NCI-H774 (cell line): Measurements from ENCODE around the gene TIPIN.
A peak's percentile ranks its signal among the peaks of the same experiment; 100 is the strongest.
"Not testable (repeated sequence)": the region's sequence is repeated elsewhere in the genome, so short reads cannot be mapped to it uniquely, and the experiment has no call there.

Experiments used
- DNase-seq: peaks from one replicate; lab custom pipeline; 2025; lab: John Stamatoyannopoulos, UW

The TIPIN gene

GRCh38 chr15:66356359-66357236 is at the start of gene TIPIN:
TIPIN (minus strand) TSS chr15:66356685; CDS start chr15:66352947, 3,738 bp downstream.
- peak; percentile 96 for DNase-seq

- DNase-seq = peak; percentile 34
Observed at GRCh38 chr15:66405615-66406014, 49.1 kb upstream of the TIPIN start.

GRCh38 chr15:66405007-66405406 is 48.5 kb upstream of the TIPIN start:
- DNase-seq = no peak

- no peak for DNase-seq
Observed at GRCh38 chr15:66404532-66404931, 48.0 kb upstream of the TIPIN start.

- DNase-seq = no peak
Observed at GRCh38 chr15:66404122-66404521, 47.6 kb upstream of the TIPIN start.

GRCh38 chr15:66403323-66403722 is 46.8 kb upstream of the TIPIN start:
- no peak for DNase-seq

- no peak for DNase-seq
Observed at GRCh38 chr15:66402761-66403284, 46.3 kb upstream of the TIPIN start.

- DNase-seq = no peak
Observed at GRCh38 chr15:66401130-66402021, 44.9 kb upstream of the TIPIN start.

- DNase-seq = no peak
Observed at GRCh38 chr15:66400351-66400774, 43.9 kb upstream of the TIPIN start.

GRCh38 chr15:66399276-66399675 is 42.8 kb upstream of the TIPIN start:
- no peak for DNase-seq

- no peak for DNase-seq
Observed at GRCh38 chr15:66394915-66395314, 38.4 kb upstream of the TIPIN start.

- no peak for DNase-seq
Observed at GRCh38 chr15:66394472-66394871, 38.0 kb upstream of the TIPIN start.

- DNase-seq = not testable (repeated sequence)
Observed at GRCh38 chr15:66393037-66393436, 36.6 kb upstream of the TIPIN start.

- DNase-seq = no peak
Observed at GRCh38 chr15:66390678-66391077, 34.2 kb upstream of the TIPIN start.

- no peak for DNase-seq
Observed at GRCh38 chr15:66389859-66390381, 33.4 kb upstream of the TIPIN start.

GRCh38 chr15:66389098-66389858 is 32.8 kb upstream of the TIPIN start:
- DNase-seq = no peak

- DNase-seq = no peak
Observed at GRCh38 chr15:66388576-66388975, 32.1 kb upstream of the TIPIN start.

GRCh38 chr15:66388043-66388363 is 31.5 kb upstream of the TIPIN start:
- no peak for DNase-seq

- no peak for DNase-seq
Observed at GRCh38 chr15:66387163-66388042, 30.9 kb upstream of the TIPIN start.
